Vagina (tissue), 2 donors: ENCODE measurements around the gene PKP4. TPM values are rescaled to one million over a fixed set of nuclear protein-coding genes. Genes with fewer than 3 reads are reported as not detected.

Experiments
- DNase-seq, 2 donors: peaks; one replicate each; pipeline ENCODE4 v3.0.0-alpha.2; 2017; ENCODE audit errors: extremely low spot score in 2 of 2
- H3K27ac ChIP-seq: fragments of 200-600 bp; sonication (generic); one replicate; pipeline ENCODE4 v1.5.1; 2019
- H3K27me3 ChIP-seq: fragments of 200-600 bp; sonication (generic); one replicate; pipeline ENCODE4 v1.5.1; 2019
- H3K36me3 ChIP-seq, 2 donors: fragments of 200-600 bp; sonication (generic); one replicate each; pipeline ENCODE4 v1.5.1; 2017 to 2019
- H3K4me1 ChIP-seq: fragments of 200-600 bp; sonication (generic); one replicate; pipeline ENCODE4 v1.5.1; 2019
- H3K4me3 ChIP-seq, 2 donors: fragments of 200-600 bp; sonication (generic); 1 replicate in 1 of 2; 2 replicates in 1 of 2; pipeline ENCODE4 v1.5.1; 2016 to 2019
- H3K9me3 ChIP-seq: fragments of 200-600 bp; sonication (generic); one replicate; pipeline ENCODE4 v1.5.1; 2019
- POLR2A ChIP-seq, 2 donors: fragments of 450-650 bp; IDR thresholded peaks; one replicate each; pipeline ENCODE4 v1.6.1; 2017; ENCODE audit warnings: antibody characterized with exemption in 2 of 2, mild to moderate bottlenecking in 2 of 2, moderate library complexity in 2 of 2
- POLR2AphosphoS5 ChIP-seq, 2 donors: sonication (generic); formaldehyde crosslinking; IDR thresholded peaks; one replicate each; pipeline ENCODE4 v1.9.0; 2017; ENCODE audit warnings: antibody characterized with exemption in 2 of 2, mild to moderate bottlenecking in 2 of 2, low read depth in 1 of 2; ENCODE audit not compliant: insufficient read depth in 1 of 2
- intact Hi-C: fragments of 100-400 bp; cut with DNase I; formaldehyde crosslinking; loops from one replicate; pipeline ENCODE4 v1.15.1; 2023
- total RNA-seq: library from RNA; depleted of rRNA; stranded (reverse); fragments of >200 nt; gene quantifications from one replicate; pipeline ENCODE4 v1.2.3, GENCODE V29; 2016
- TF ChIP-seq, protein P1 (sequence below), 3 experiments: fragments of 450-650 bp in 2 of 3; fragments of 200-600 bp in 1 of 3; sonication (generic) in 1 of 3; IDR thresholded peaks; one replicate each; pipeline ENCODE4 v1.5.1; 2017 to 2019; ENCODE audit warnings: antibody characterized with exemption in 3 of 3, mild to moderate bottlenecking in 2 of 3, moderate library complexity in 2 of 3

PKP4 gene
- total RNA-seq, 1 donor from 2014 or later, result 71.5 TPM

GRCh38 chr2:158618891-158619490, 162.2 kb downstream of the PKP4 start:
- no peak overlapping the region for H3K27ac ChIP-seq
- no peak for DNase-seq
- H3K4me3 ChIP-seq, result no peak overlapping the region
- intact Hi-C loops, result no loop called here
- peaks cover 0 to 26% of the 10 kb centered on the region in 2 donors for H3K36me3 ChIP-seq
- no peaks in the 10 kb centered on the region for H3K4me1 ChIP-seq
- no peaks in the 10 kb centered on the region for H3K9me3 ChIP-seq
- H3K27me3 ChIP-seq, result no peaks in the 10 kb centered on the region
- TF ChIP-seq, protein P1, sequence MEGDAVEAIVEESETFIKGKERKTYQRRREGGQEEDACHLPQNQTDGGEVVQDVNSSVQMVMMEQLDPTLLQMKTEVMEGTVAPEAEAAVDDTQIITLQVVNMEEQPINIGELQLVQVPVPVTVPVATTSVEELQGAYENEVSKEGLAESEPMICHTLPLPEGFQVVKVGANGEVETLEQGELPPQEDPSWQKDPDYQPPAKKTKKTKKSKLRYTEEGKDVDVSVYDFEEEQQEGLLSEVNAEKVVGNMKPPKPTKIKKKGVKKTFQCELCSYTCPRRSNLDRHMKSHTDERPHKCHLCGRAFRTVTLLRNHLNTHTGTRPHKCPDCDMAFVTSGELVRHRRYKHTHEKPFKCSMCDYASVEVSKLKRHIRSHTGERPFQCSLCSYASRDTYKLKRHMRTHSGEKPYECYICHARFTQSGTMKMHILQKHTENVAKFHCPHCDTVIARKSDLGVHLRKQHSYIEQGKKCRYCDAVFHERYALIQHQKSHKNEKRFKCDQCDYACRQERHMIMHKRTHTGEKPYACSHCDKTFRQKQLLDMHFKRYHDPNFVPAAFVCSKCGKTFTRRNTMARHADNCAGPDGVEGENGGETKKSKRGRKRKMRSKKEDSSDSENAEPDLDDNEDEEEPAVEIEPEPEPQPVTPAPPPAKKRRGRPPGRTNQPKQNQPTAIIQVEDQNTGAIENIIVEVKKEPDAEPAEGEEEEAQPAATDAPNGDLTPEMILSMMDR (IDR thresholded peaks at IDR 0.05), result no peak
- no peak for TF ChIP-seq POLR2AphosphoS5 (IDR thresholded peaks at IDR 0.05; ENCODE audit: insufficient read depth in 1 of 2, low read depth in 1 of 2)
- TF ChIP-seq POLR2A (IDR thresholded peaks at IDR 0.05), result no peak

- DNase-seq, result no peak
- no peak overlapping the region for H3K27ac ChIP-seq
- no peak overlapping the region for H3K4me3 ChIP-seq
- H3K27me3 ChIP-seq, result no peaks in the 10 kb centered on the region
- intact Hi-C loops, result no loop called here
- TF ChIP-seq, protein P1 (IDR thresholded peaks at IDR 0.05), result no peak
- TF ChIP-seq POLR2AphosphoS5 (IDR thresholded peaks at IDR 0.05; ENCODE audit: insufficient read depth in 1 of 2, low read depth in 1 of 2), result no peak
- TF ChIP-seq POLR2A (IDR thresholded peaks at IDR 0.05), result no peak
- no peaks in the 10 kb centered on the region for H3K4me1 ChIP-seq
- peaks cover 0 to 29% of the 10 kb centered on the region in 2 donors for H3K36me3 ChIP-seq
- no peaks in the 10 kb centered on the region for H3K9me3 ChIP-seq
Measured at GRCh38 chr2:158619496-158619895, 162.7 kb downstream of the PKP4 start.

- intact Hi-C loops, result no loop called here
- no peak overlapping the region for H3K4me3 ChIP-seq
- no peaks in the 10 kb centered on the region for H3K4me1 ChIP-seq
- TF ChIP-seq, protein P1 (IDR thresholded peaks at IDR 0.05), result no peak
- TF ChIP-seq POLR2AphosphoS5 (IDR thresholded peaks at IDR 0.05; ENCODE audit: insufficient read depth in 1 of 2, low read depth in 1 of 2), result no peak
- TF ChIP-seq POLR2A (IDR thresholded peaks at IDR 0.05), result no peak
- H3K27ac ChIP-seq, result no peak overlapping the region
- H3K36me3 ChIP-seq, result peaks cover 0 to 36% of the 10 kb centered on the region in 2 donors
- no peak for DNase-seq
- H3K9me3 ChIP-seq, result no peaks in the 10 kb centered on the region
- no peaks in the 10 kb centered on the region for H3K27me3 ChIP-seq
Measured at GRCh38 chr2:158620656-158621055, 163.9 kb downstream of the PKP4 start.

- DNase-seq, result no peak
- no peak overlapping the region for H3K4me3 ChIP-seq
- intact Hi-C loops, result no loop called here
- TF ChIP-seq, protein P1 (IDR thresholded peaks at IDR 0.05), result no peak
- TF ChIP-seq POLR2A (IDR thresholded peaks at IDR 0.05) (no peak), POLR2AphosphoS5 (IDR thresholded peaks at IDR 0.05; ENCODE audit: insufficient read depth in 1 of 2, low read depth in 1 of 2) (no peak)
- H3K4me1 ChIP-seq, result no peaks in the 10 kb centered on the region
- no peak overlapping the region for H3K27ac ChIP-seq
- no peaks in the 10 kb centered on the region for H3K9me3 ChIP-seq
- peaks cover 0 to 36% of the 10 kb centered on the region in 2 donors for H3K36me3 ChIP-seq
- H3K27me3 ChIP-seq, result no peaks in the 10 kb centered on the region
Measured at GRCh38 chr2:158624071-158624667, 167.4 kb downstream of the PKP4 start.

DNA sequence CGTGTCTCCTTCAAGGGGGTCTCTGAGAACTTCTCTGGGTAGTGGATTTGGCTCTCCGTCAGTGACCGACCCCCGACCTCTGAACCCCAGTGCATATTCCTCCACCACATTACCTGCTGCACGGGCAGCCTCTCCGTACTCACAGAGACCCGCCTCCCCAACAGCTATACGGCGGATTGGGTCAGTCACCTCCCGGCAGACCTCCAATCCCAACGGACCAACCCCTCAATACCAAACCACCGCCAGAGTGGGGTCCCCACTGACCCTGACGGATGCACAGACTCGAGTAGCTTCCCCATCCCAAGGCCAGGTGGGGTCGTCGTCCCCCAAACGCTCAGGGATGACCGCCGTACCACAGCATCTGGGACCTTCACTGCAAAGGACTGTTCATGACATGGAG, 168.2 kb downstream of the PKP4 start:
- TF ChIP-seq POLR2AphosphoS5 (IDR thresholded peaks at IDR 0.05; ENCODE audit: insufficient read depth in 1 of 2, low read depth in 1 of 2) (no peak), POLR2A (IDR thresholded peaks at IDR 0.05) (no peak)
- TF ChIP-seq, protein P1 (IDR thresholded peaks at IDR 0.05), result no peak
- no peak overlapping the region for H3K27ac ChIP-seq
- H3K36me3 ChIP-seq, result peaks cover 0 to 36% of the 10 kb centered on the region in 2 donors
- H3K9me3 ChIP-seq, result no peaks in the 10 kb centered on the region
- intact Hi-C loops, result no loop called here
- H3K4me1 ChIP-seq, result no peaks in the 10 kb centered on the region
- H3K27me3 ChIP-seq, result no peaks in the 10 kb centered on the region
- H3K4me3 ChIP-seq, result no peak overlapping the region
- DNase-seq, result no peak
